ENCODE results near the gene SLC25A40.

SLC25A40 gene

DNA sequence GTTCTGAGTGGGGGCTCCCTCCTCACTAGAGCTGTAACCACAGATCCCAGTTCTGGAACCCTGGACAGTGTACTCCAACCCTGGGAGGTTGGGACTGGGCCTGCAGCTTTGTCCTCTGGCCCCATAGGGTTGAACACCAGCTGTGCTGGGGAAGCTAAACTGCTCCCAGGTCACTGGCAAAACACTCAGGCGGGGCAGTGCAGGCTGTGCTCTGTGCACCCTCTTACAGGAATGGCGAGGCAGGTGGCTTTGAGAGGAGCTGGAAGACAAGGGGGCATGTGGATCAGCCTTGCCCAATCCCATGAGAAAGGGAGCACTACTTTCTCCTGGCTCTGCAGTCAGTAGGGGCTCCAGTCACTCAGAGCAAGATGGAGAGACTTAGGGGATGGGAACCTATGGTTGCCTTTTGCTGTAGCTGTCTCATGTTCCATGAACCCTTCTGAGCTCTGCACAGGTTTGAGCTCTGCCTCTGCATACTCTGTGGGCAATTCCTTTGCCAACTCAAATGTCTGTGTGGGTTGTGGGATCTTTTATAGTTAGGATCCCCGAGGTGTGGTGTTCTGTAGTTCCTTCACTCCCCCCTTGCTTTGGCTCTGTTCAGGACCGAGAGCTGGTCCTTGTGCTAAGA, 90.7 kb downstream of the SLC25A40 start:
- no peak for DNase-seq (ENCODE audit: extremely low read depth in 1 of 2, low read depth in 1 of 2)

DNA sequence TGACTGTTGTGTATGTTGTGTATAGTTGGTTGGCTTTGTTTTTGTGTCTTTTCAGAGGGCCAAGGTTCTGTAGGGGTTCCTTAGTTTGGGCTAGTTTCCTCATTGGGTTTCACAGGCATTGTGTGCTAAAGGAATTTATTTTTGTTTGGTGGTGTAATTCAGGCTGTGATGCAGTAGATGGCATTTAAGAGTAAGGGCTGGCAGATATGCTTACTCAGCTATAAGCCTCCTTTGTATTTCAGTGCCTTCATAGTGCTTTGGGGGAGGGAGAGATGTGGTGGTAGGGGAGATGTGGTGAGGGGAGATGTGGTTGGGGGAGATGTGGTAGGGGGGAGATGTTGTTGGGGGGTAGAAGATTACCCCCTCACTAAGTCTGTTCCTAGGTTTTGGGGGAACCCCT, 91.7 kb downstream of the SLC25A40 start:
- DNase-seq (ENCODE audit: extremely low read depth in 1 of 2, low read depth in 1 of 2): no peak
